Activated T-helper 2 cell treated with anti-CD3 and anti-CD28 coated beads, Interferon-gamma antibody, Interleukin-2, Interleukin-4, amounts not matched to agents 10 μg/mL and 5 μg/mL and 100 μg/mL, durations not matched to agents 14 hours and 24 hours and 36 hours (primary cell): Measurements from ENCODE around the gene PPM1N. TPM values are rescaled to one million over a fixed set of nuclear protein-coding genes. Genes with fewer than 3 reads are reported as not detected.

Source experiments
- DNase-seq: peaks from one replicate; pipeline ENCODE4 v3.0.0; 2021; ENCODE audit warnings: low spot score
- H3K27ac Mint-ChIP-seq: one replicate; pipeline ENCODE4 v1.8.0; 2021; ENCODE audit warnings: mixed read lengths
- H3K27me3 Mint-ChIP-seq: one replicate; pipeline ENCODE4 v1.8.0; 2021; ENCODE audit warnings: low read depth, mixed read lengths
- H3K36me3 Mint-ChIP-seq: one replicate; pipeline ENCODE4 v1.8.0; 2021; ENCODE audit warnings: low read depth, mixed read lengths
- H3K4me1 Mint-ChIP-seq: one replicate; pipeline ENCODE4 v1.8.0; 2021; ENCODE audit warnings: low read depth, mixed read lengths
- H3K4me3 Mint-ChIP-seq: one replicate; pipeline ENCODE4 v1.8.0; 2021; ENCODE audit warnings: low read depth, mild to moderate bottlenecking, moderate library complexity, mixed read lengths
- H3K9me3 Mint-ChIP-seq: one replicate; pipeline ENCODE4 v1.8.0; 2021; ENCODE audit warnings: mixed read lengths
- intact Hi-C: fragments of 100-400 bp; cut with micrococcal nuclease; formaldehyde crosslinking; loops from one replicate; pipeline ENCODE4 v1.15.1; 2023
- total RNA-seq: library from RNA; stranded (reverse); gene quantifications from 2 replicates; pipeline ENCODE4 v1.2.3, GENCODE V29; 2022

PPM1N gene
- total RNA-seq, 1 donor from 2014 or later: 2.5 TPM

DNA sequence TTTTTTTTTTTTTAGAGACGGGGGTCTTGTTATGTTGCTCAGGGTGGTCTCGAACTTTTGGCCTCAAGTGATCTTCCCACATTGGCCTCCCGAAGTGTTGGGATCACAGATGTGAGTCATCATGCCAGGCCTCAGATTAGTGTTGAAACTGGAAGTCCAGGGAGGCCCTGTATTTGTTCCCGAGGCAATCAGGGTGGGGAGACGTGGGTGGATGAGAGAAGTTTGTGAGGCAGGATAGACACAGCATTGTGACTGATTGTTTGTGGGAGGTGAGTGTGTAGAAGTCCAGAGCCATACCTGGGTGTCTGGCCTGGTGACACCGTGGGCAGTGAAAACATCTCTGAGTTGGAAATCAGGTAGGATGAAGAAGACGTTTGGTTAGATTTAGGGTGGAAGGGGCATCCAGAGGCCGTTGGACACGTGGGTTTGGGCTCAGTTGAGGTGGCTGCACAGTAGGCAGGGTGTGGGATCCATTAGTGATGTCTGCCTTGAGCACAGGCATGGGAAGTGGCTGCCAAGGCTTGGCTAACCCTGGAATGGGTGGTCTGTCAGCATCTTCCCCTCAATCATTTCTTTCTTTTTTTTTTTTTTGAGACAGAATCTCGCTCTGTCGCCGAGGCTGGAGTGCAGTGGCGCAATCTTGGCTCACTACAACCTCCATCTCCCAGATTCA, 13.8 kb upstream of the PPM1N start:
- peaks cover 13% of the 10 kb centered on the region for H3K4me1 Mint-ChIP-seq
- no peaks in the 10 kb centered on the region for H3K36me3 Mint-ChIP-seq
- no peak for DNase-seq
- no peak overlapping the region for H3K27ac Mint-ChIP-seq
- no peaks in the 10 kb centered on the region for H3K9me3 Mint-ChIP-seq
- peaks cover 2% of the 10 kb centered on the region for H3K27me3 Mint-ChIP-seq
- H3K4me3 Mint-ChIP-seq: peak overlapping the region; percentile 47
- intact Hi-C loops: loop anchor here (2.0 kb wide), 1 partner anchor 22 kb away; the partner anchor contains the start of gene VASP

DNA sequence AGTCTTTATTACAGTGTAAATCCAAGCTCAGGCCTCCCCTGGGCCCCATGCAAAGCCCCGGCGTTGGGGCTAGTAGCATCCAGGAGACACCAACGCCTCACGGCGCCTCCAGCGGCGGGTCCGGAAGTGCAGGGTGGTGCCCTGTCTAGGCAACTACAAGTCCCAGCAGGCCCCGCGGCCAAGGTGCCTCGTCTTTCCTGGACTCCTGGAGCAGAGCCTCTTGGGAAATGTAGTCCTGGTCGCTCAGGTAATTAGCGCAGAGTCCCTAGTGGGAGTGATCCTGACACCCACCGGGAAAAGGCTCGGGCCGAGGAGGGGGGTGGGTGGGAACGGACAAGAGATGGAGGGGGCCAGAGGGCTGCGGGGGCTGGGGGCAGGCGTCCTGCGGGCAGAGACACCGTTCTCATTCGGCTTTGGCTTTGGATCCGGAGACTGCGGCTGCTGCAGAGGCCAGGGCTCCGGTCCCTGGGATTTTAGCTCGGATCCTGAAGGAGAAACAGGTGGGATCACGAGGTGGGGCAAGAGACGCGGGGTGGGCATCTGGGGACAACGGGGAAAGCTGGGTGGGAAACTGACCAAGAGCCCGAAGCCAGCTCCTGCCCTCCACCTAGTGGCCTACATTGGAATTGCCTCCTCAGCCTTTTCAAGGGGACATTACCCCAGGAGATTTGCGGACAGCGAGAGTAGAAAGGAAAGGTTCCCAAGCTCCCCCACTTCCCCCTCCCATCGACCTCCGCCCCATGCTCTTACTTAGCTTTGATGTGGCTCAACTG, 12.8 kb upstream of the PPM1N start:
- H3K36me3 Mint-ChIP-seq: no peaks in the 10 kb centered on the region
- DNase-seq: peak; percentile 95
- peak overlapping the region; percentile 88 for H3K4me3 Mint-ChIP-seq
- peaks cover 10% of the 10 kb centered on the region for H3K4me1 Mint-ChIP-seq
- H3K27me3 Mint-ChIP-seq: peaks cover 2% of the 10 kb centered on the region
- no peaks in the 10 kb centered on the region for H3K9me3 Mint-ChIP-seq
- peak overlapping the region; percentile 72 for H3K27ac Mint-ChIP-seq
- intact Hi-C loops: loop anchor here (1.0 to 2.0 kb wide), 2 partner anchors 21 to 46 kb away; partner anchors contain the start of gene VASP

GRCh38 chr19:45488708-45489107, 9.5 kb upstream of the PPM1N start:
- DNase-seq: no peak
- H3K36me3 Mint-ChIP-seq: no peaks in the 10 kb centered on the region
- no peak overlapping the region for H3K4me3 Mint-ChIP-seq
- no peak overlapping the region for H3K27ac Mint-ChIP-seq
- intact Hi-C loops: no loop called here
- peaks cover 19% of the 10 kb centered on the region for H3K4me1 Mint-ChIP-seq
- H3K27me3 Mint-ChIP-seq: peaks cover 2% of the 10 kb centered on the region
- no peaks in the 10 kb centered on the region for H3K9me3 Mint-ChIP-seq

- H3K27ac Mint-ChIP-seq: no peak overlapping the region
- peaks cover 2% of the 10 kb centered on the region for H3K27me3 Mint-ChIP-seq
- intact Hi-C loops: no loop called here
- no peaks in the 10 kb centered on the region for H3K36me3 Mint-ChIP-seq
- no peaks in the 10 kb centered on the region for H3K9me3 Mint-ChIP-seq
- H3K4me1 Mint-ChIP-seq: peaks cover 21% of the 10 kb centered on the region
- no peak overlapping the region for H3K4me3 Mint-ChIP-seq
- DNase-seq: no peak
Observed at GRCh38 chr19:45489216-45489855, 8.9 kb upstream of the PPM1N start.

DNA sequence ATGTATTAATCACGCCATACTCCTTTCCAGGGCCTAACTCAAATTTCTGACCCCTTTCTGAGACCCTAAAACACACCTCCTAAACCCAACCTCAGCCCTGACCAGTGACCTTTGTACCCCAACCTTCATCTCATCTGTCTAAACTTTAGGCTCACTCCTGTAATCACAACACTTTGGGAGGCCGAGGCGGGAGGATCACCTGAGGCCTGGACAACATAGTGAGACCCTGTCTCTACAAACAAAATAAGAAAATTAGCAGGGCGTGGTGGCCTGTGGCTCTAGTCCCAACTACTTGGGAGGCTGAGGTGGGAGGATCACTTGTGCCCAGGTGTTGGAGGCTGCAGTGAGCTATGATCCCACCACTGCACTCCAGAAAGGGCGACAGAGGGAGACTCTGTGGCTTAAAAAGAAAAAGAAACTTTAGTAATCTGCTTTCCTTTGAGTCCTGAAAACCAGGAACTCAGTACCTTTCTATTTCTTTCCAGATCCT, 6.1 kb upstream of the PPM1N start:
- Mint-ChIP-seq H3K27me3 (peaks cover 14% of the 10 kb centered on the region), H3K4me1 (peaks cover 20% of the 10 kb centered on the region), H3K36me3 (no peaks in the 10 kb centered on the region), H3K4me3 (peak overlapping the region; percentile 76), H3K27ac (no peak overlapping the region), H3K9me3 (no peaks in the 10 kb centered on the region)
- intact Hi-C loops: loop anchor here (2.0 kb wide), 1 partner anchor 67 kb away; no protein-coding TSS in a partner anchor
- no peak for DNase-seq

- Mint-ChIP-seq H3K27me3 (peaks cover 15% of the 10 kb centered on the region), H3K9me3 (no peaks in the 10 kb centered on the region), H3K4me1 (peaks cover 24% of the 10 kb centered on the region), H3K27ac (peak overlapping the region; percentile 39), H3K36me3 (no peaks in the 10 kb centered on the region), H3K4me3 (peak overlapping the region; percentile 76)
- intact Hi-C loops: loop anchor here (2.0 kb wide), 1 partner anchor 66 kb away; no protein-coding TSS in a partner anchor
- DNase-seq: no peak
Observed at GRCh38 chr19:45492627-45493470, 5.4 kb upstream of the PPM1N start.

DNA sequence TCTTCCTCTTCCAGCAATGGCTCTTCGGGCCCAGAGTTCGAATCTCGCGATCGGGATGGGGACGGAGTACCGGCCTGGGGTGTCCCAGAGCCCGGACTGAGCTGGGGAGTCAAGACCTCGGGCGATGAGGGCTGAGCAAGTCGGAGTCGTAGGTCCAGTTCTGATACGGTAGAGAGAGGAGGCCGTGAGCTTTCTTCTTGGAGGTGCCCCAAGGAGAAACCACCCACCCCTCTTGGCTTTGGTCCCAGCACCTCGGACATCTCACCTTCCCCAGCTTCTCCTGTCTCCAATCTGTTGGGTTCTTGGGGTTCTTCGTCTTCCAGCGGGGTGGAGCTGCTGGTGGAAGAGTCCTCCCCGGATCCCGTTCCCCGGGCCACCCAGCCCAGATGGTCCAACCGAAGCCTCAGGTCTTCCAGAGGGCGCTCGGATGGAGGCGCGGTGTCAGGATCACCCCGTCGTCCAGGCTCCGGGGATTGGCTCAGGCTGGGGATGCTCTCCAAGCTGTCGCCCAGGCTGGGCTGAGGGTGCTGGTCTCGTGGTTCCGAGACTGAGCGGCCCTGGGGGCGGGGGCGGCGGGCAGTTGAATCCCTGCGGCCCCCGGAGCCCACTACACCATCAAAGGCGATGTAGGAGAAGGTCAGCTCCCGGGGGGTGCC, 3.9 kb upstream of the PPM1N start:
- no peaks in the 10 kb centered on the region for H3K9me3 Mint-ChIP-seq
- no peak overlapping the region for H3K4me3 Mint-ChIP-seq
- peaks cover 32% of the 10 kb centered on the region for H3K4me1 Mint-ChIP-seq
- no peaks in the 10 kb centered on the region for H3K36me3 Mint-ChIP-seq
- H3K27me3 Mint-ChIP-seq: peaks cover 22% of the 10 kb centered on the region
- H3K27ac Mint-ChIP-seq: no peak overlapping the region
- intact Hi-C loops: no loop called here
- DNase-seq: no peak

DNA sequence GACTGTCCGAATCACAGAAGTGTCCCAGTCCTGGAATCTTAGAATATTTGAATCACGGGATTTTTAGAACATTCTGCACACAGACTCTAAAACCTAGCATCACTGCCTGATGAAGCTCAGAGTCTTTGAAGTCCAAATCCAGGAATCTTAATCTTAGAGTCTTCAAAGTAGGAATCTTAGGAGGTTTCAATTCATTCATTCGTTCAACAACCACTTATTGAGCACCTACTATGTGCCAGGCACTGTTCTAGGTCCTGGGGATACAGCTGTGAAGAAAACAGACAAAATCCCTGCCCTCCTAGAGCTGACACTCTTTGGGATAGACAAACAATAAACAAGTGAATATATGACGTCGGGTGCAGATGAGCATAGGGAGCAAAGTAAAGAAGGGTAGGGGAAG, 3.1 kb upstream of the PPM1N start:
- Mint-ChIP-seq H3K27me3 (peaks cover 24% of the 10 kb centered on the region), H3K4me1 (peaks cover 36% of the 10 kb centered on the region), H3K9me3 (no peaks in the 10 kb centered on the region), H3K27ac (no peak overlapping the region), H3K36me3 (no peaks in the 10 kb centered on the region), H3K4me3 (peak overlapping the region; percentile 51)
- no peak for DNase-seq
- intact Hi-C loops: no loop called here

DNA sequence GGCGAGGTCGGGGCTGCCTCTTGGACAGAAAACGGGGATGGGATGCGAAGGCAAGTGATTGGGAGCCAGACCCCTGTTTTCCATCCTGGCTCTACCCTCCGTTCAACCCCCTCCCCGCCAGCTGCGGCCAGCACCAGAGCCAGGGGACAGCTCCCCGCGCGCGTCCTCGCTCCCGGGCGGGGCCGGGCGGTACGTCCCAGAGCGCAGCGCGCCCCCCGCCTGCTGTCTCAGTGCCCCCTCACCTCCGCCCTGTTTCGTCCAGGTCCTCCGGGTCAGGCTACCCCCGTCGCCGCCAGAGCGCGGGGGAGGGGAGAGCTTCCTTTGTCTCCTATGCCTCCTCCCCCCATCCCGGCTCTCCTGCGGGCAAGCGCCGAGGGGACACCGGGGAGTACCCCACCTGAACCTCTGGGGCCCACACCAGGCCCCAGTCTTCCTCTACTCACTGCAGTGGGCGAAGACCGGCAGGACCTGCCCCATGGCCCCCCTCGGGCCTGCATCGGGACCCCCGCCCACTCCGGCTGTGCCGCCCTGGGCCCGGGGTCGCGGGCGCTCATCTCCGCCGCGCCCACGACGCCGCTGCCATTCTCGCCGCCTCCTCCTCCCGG, 1.8 kb upstream of the PPM1N start:
- no peak overlapping the region for H3K27ac Mint-ChIP-seq
- peaks cover 39% of the 10 kb centered on the region for H3K4me1 Mint-ChIP-seq
- no peaks in the 10 kb centered on the region for H3K36me3 Mint-ChIP-seq
- H3K27me3 Mint-ChIP-seq: peaks cover 24% of the 10 kb centered on the region
- DNase-seq: peak; percentile 38
- peak overlapping the region; percentile 60 for H3K4me3 Mint-ChIP-seq
- intact Hi-C loops: no loop called here
- no peaks in the 10 kb centered on the region for H3K9me3 Mint-ChIP-seq

GRCh38 chr19:45497791-45498190, 452 bp upstream of the PPM1N start:
- peaks cover 24% of the 10 kb centered on the region for H3K27me3 Mint-ChIP-seq
- H3K4me1 Mint-ChIP-seq: peaks cover 38% of the 10 kb centered on the region
- H3K27ac Mint-ChIP-seq: no peak overlapping the region
- intact Hi-C loops: loop anchor here (1.0 kb wide), 1 partner anchor 9 kb away; no protein-coding TSS in a partner anchor
- no peak for DNase-seq
- H3K9me3 Mint-ChIP-seq: no peaks in the 10 kb centered on the region
- H3K36me3 Mint-ChIP-seq: no peaks in the 10 kb centered on the region
- peak overlapping the region; percentile 49 for H3K4me3 Mint-ChIP-seq
